Measurements from ENCODE around the gene LHFPL2. TPM values are rescaled to one million over a fixed set of nuclear protein-coding genes. Genes with fewer than 3 reads are reported as not detected.

The LHFPL2 gene
- total RNA-seq, 1 experiment from 2014 or later: 49.7 TPM

- ChIA-PET CTCF (no interaction called here), POLR2A (no interaction called here)
- Mint-ChIP-seq H3K36me3 (ENCODE audit: insufficient read depth, unreplicated experiment) (no peaks in the 10 kb centered on the region), H3K27me3 (ENCODE audit: insufficient read depth, unreplicated experiment) (no peaks in the 10 kb centered on the region), H3K27ac (ENCODE audit: unreplicated experiment) (no peak overlapping the region), H3K9me3 (ENCODE audit: unreplicated experiment) (peaks cover 18% of the 10 kb centered on the region), H3K4me3 (ENCODE audit: unreplicated experiment) (no peak overlapping the region), H3K4me1 (ENCODE audit: low read depth, unreplicated experiment) (peaks cover 7% of the 10 kb centered on the region)
- intact Hi-C loops (cut with micrococcal nuclease; ENCODE audit: unreplicated experiment): no loop called here
- no peak for DNase-seq
- no TSS peak for BruUV-seq (replicated peaks)
- Histone ChIP-seq H3K9me3 (peaks cover 11% of the 10 kb centered on the region; the same call in 1 of the 2 replicates), H3K4me3 (ENCODE audit: low read depth, low read length) (no peak overlapping the region), H3K36me3 (ENCODE audit: control insufficient read depth, insufficient read depth, low read length) (no peaks in the 10 kb centered on the region), H3K27me3 (replicated peaks; ENCODE audit: control insufficient read depth, insufficient read depth, low read length) (no peaks in the 10 kb centered on the region), H3K4me1 (peaks cover 7% of the 10 kb centered on the region; the same call in 1 of the 2 replicates)
- TF ChIP-seq, protein P1, sequence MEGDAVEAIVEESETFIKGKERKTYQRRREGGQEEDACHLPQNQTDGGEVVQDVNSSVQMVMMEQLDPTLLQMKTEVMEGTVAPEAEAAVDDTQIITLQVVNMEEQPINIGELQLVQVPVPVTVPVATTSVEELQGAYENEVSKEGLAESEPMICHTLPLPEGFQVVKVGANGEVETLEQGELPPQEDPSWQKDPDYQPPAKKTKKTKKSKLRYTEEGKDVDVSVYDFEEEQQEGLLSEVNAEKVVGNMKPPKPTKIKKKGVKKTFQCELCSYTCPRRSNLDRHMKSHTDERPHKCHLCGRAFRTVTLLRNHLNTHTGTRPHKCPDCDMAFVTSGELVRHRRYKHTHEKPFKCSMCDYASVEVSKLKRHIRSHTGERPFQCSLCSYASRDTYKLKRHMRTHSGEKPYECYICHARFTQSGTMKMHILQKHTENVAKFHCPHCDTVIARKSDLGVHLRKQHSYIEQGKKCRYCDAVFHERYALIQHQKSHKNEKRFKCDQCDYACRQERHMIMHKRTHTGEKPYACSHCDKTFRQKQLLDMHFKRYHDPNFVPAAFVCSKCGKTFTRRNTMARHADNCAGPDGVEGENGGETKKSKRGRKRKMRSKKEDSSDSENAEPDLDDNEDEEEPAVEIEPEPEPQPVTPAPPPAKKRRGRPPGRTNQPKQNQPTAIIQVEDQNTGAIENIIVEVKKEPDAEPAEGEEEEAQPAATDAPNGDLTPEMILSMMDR (IDR thresholded peaks at IDR 0.05; ENCODE audit: insufficient read depth in 1 of 2, low read depth in 1 of 2, low read length in 1 of 2, severe bottlenecking in 1 of 2, unreplicated experiment in 1 of 2): no peak
Observed at GRCh38 chr5:78693339-78693738, 44.8 kb upstream of the LHFPL2 start.

GRCh38 chr5:78691084-78691960 is 42.8 kb upstream of the LHFPL2 start:
- H3K27me3 ChIP-seq (replicated peaks; ENCODE audit: control insufficient read depth, insufficient read depth, low read length): no peaks in the 10 kb centered on the region
- no peak for DNase-seq
- H3K27me3 Mint-ChIP-seq (ENCODE audit: insufficient read depth, unreplicated experiment): no peaks in the 10 kb centered on the region
- peaks cover 6% of the 10 kb centered on the region; the same call in 1 of the 2 replicates for H3K4me1 ChIP-seq
- TF ChIP-seq, protein P1 (IDR thresholded peaks at IDR 0.05; ENCODE audit: insufficient read depth in 1 of 2, low read depth in 1 of 2, low read length in 1 of 2, severe bottlenecking in 1 of 2, unreplicated experiment in 1 of 2): no peak
- peaks cover 15% of the 10 kb centered on the region; the same call in 1 of the 2 replicates for H3K9me3 ChIP-seq
- H3K9me3 Mint-ChIP-seq (ENCODE audit: unreplicated experiment): peaks cover 18% of the 10 kb centered on the region
- BruUV-seq (replicated peaks): no TSS peak
- intact Hi-C loops (cut with micrococcal nuclease; ENCODE audit: unreplicated experiment): no loop called here
- no peak overlapping the region for H3K27ac Mint-ChIP-seq (ENCODE audit: unreplicated experiment)
- no peak overlapping the region for H3K4me3 ChIP-seq (ENCODE audit: low read depth, low read length)
- POLR2A ChIA-PET: no interaction called here
- CTCF ChIA-PET: no interaction called here
- no peak overlapping the region for H3K4me3 Mint-ChIP-seq (ENCODE audit: unreplicated experiment)
- no peaks in the 10 kb centered on the region for H3K36me3 ChIP-seq (ENCODE audit: control insufficient read depth, insufficient read depth, low read length)
- no peaks in the 10 kb centered on the region for H3K36me3 Mint-ChIP-seq (ENCODE audit: insufficient read depth, unreplicated experiment)
- H3K4me1 Mint-ChIP-seq (ENCODE audit: low read depth, unreplicated experiment): no peaks in the 10 kb centered on the region

- no peaks in the 10 kb centered on the region for H3K36me3 ChIP-seq (ENCODE audit: control insufficient read depth, insufficient read depth, low read length)
- ChIA-PET CTCF (no interaction called here), POLR2A (no interaction called here)
- DNase-seq: no peak
- H3K36me3 Mint-ChIP-seq (ENCODE audit: insufficient read depth, unreplicated experiment): no peaks in the 10 kb centered on the region
- no peaks in the 10 kb centered on the region for H3K4me1 Mint-ChIP-seq (ENCODE audit: low read depth, unreplicated experiment)
- peaks cover 2% of the 10 kb centered on the region; the same call in 1 of the 2 replicates for H3K4me1 ChIP-seq
- no TSS peak for BruUV-seq (replicated peaks)
- H3K27me3 Mint-ChIP-seq (ENCODE audit: insufficient read depth, unreplicated experiment): no peaks in the 10 kb centered on the region
- TF ChIP-seq, protein P1 (IDR thresholded peaks at IDR 0.05; ENCODE audit: insufficient read depth in 1 of 2, low read depth in 1 of 2, low read length in 1 of 2, severe bottlenecking in 1 of 2, unreplicated experiment in 1 of 2): no peak
- H3K4me3 Mint-ChIP-seq (ENCODE audit: unreplicated experiment): no peak overlapping the region
- H3K9me3 Mint-ChIP-seq (ENCODE audit: unreplicated experiment): peaks cover 18% of the 10 kb centered on the region
- peaks cover 6% of the 10 kb centered on the region; the same call in 1 of the 2 replicates for H3K9me3 ChIP-seq
- intact Hi-C loops (cut with micrococcal nuclease; ENCODE audit: unreplicated experiment): no loop called here
- no peak overlapping the region for H3K27ac Mint-ChIP-seq (ENCODE audit: unreplicated experiment)
- no peaks in the 10 kb centered on the region for H3K27me3 ChIP-seq (replicated peaks; ENCODE audit: control insufficient read depth, insufficient read depth, low read length)
- H3K4me3 ChIP-seq (ENCODE audit: low read depth, low read length): no peak overlapping the region
Observed at GRCh38 chr5:78690253-78690972, 41.8 kb upstream of the LHFPL2 start.

Data from Caco-2 (cell line).